Measurements from ENCODE around the gene CCDC159.

CCDC159 gene

DNA sequence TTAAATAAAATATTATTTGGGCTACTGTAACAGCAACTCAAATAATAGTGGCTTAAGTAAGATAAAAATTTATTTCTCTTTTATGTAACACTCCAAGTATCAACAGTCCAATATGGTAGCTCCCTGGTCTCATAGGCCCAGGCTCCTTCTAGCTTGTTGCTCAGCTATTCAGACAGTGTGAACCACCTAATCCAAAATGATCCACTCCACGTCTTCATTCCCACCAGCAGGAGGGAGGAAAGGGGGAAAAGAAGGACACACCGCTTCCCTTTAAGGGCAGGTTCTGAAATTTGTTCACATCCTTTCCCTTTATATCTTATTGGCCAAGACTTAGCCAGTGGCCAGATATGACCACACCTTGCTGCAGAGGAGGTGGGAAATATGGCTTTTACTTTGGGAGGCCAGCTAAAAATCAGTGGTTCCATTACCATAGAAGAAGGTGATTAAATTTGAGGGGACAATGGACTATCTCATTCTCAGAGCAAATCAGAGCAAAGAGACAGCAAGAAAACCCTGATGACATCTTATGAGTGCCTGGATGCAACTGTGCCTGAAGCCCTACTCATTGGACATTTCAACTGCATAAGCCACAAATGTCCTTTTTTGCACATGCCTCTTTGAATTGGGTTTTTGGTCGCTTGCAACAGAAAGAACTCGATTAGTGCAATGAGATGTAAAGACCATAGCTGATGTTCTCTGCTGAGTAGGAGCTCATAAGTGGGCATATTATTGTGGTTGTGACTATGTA, 44.8 kb downstream of the CCDC159 start:
- TF ChIP-seq CEBPB (IDR thresholded peaks at IDR 0.05) (no peak), EP300 (IDR thresholded peaks at IDR 0.05; ENCODE audit: borderline replicate concordance) (no peak), CREB1 (IDR thresholded peaks at IDR 0.05; ENCODE audit: low read depth) (no peak), TAF1 (IDR thresholded peaks at IDR 0.05; ENCODE audit: low read depth) (no peak), EGR1 (IDR thresholded peaks at IDR 0.05) (no peak), TCF12 (IDR thresholded peaks at IDR 0.05; ENCODE audit: low read depth) (no peak), TEAD4 (IDR thresholded peaks at IDR 0.05) (no peak), ZBTB7A (IDR thresholded peaks at IDR 0.05; ENCODE audit: low read depth) (no peak), NFIC (IDR thresholded peaks at IDR 0.05) (no peak), YY1 (IDR thresholded peaks at IDR 0.05; ENCODE audit: low read depth) (no peak), RAD21 (IDR thresholded peaks at IDR 0.05; ENCODE audit: low read depth) (no peak), FOXM1 (IDR thresholded peaks at IDR 0.05; ENCODE audit: borderline replicate concordance, low read depth) (no peak)
- TF ChIP-seq, protein P1, sequence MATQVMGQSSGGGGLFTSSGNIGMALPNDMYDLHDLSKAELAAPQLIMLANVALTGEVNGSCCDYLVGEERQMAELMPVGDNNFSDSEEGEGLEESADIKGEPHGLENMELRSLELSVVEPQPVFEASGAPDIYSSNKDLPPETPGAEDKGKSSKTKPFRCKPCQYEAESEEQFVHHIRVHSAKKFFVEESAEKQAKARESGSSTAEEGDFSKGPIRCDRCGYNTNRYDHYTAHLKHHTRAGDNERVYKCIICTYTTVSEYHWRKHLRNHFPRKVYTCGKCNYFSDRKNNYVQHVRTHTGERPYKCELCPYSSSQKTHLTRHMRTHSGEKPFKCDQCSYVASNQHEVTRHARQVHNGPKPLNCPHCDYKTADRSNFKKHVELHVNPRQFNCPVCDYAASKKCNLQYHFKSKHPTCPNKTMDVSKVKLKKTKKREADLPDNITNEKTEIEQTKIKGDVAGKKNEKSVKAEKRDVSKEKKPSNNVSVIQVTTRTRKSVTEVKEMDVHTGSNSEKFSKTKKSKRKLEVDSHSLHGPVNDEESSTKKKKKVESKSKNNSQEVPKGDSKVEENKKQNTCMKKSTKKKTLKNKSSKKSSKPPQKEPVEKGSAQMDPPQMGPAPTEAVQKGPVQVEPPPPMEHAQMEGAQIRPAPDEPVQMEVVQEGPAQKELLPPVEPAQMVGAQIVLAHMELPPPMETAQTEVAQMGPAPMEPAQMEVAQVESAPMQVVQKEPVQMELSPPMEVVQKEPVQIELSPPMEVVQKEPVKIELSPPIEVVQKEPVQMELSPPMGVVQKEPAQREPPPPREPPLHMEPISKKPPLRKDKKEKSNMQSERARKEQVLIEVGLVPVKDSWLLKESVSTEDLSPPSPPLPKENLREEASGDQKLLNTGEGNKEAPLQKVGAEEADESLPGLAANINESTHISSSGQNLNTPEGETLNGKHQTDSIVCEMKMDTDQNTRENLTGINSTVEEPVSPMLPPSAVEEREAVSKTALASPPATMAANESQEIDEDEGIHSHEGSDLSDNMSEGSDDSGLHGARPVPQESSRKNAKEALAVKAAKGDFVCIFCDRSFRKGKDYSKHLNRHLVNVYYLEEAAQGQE (IDR thresholded peaks at IDR 0.05; ENCODE audit: low read depth): no peak
- TF ChIP-seq, protein P2, sequence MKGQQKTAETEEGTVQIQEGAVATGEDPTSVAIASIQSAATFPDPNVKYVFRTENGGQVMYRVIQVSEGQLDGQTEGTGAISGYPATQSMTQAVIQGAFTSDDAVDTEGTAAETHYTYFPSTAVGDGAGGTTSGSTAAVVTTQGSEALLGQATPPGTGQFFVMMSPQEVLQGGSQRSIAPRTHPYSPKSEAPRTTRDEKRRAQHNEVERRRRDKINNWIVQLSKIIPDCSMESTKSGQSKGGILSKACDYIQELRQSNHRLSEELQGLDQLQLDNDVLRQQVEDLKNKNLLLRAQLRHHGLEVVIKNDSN (IDR thresholded peaks at IDR 0.05): no peak
- TF ChIP-seq, protein P3, sequence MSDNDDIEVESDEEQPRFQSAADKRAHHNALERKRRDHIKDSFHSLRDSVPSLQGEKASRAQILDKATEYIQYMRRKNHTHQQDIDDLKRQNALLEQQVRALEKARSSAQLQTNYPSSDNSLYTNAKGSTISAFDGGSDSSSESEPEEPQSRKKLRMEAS (IDR thresholded peaks at IDR 0.05): no peak

DNA sequence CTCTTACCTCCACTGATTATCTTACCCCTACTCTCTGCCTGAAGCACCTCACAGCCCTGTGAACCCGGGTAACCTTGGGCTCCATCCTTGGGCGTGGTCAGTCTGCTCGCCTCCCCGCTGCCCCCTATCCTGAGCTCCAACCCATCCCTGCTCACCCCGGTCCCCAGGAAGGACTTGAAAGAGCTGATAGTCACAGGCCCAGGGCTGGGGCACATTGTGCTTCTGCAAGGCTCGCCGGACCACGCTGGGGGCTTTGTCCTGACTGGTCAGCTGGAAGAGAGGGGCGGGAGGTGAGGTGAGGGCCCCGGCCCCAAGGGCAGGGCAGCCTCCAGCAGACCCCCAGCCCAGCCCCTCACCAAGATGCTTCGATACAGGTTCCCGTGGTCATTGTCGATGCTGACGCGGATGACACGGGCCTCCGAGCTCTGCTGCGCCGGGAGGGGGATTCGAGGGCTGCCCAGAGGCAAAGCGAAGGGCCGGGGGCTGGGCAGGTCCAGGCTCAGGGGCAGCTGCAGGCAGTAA, 50.8 kb downstream of the CCDC159 start:
- TF ChIP-seq, protein P3 (IDR thresholded peaks at IDR 0.05): no peak
- no peak for TF ChIP-seq TEAD4 (IDR thresholded peaks at IDR 0.05)
- no peak for TF ChIP-seq RAD21 (IDR thresholded peaks at IDR 0.05; ENCODE audit: low read depth)
- no peak for TF ChIP-seq CREB1 (IDR thresholded peaks at IDR 0.05; ENCODE audit: low read depth)
- TF ChIP-seq, protein P2 (IDR thresholded peaks at IDR 0.05): no peak

DNA sequence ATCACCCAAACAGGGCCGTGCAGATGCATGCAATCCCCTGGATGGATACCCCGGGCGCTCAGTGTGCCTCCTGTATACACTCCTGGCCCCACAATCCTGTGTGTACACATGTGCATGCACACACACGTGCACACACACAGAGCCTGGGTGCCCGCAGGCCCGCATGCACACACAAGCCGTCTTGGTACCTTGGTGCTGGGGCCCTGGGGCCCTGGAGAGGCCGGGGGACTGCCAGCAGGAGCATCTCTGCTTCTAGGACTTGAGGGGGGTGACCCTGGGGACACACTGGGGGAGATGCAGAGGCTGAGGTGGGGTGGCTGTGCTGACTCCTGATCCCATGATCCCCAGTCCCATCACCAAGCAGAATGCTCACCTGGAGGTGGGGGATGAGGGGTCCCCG, 53.3 kb downstream of the CCDC159 start:
- TF ChIP-seq, protein P2 (IDR thresholded peaks at IDR 0.05): no peak
- TF ChIP-seq RAD21 (IDR thresholded peaks at IDR 0.05; ENCODE audit: low read depth): no peak
- no peak for TF ChIP-seq ZBTB7A (IDR thresholded peaks at IDR 0.05; ENCODE audit: low read depth)
- no peak for TF ChIP-seq TAF1 (IDR thresholded peaks at IDR 0.05; ENCODE audit: low read depth)
- no peak for TF ChIP-seq YY1 (IDR thresholded peaks at IDR 0.05; ENCODE audit: low read depth)
- no peak for TF ChIP-seq EGR1 (IDR thresholded peaks at IDR 0.05)
- TF ChIP-seq, protein P3 (IDR thresholded peaks at IDR 0.05): no peak
- TF ChIP-seq CEBPB (IDR thresholded peaks at IDR 0.05): no peak
- no peak for TF ChIP-seq TEAD4 (IDR thresholded peaks at IDR 0.05)
- no peak for TF ChIP-seq TCF12 (IDR thresholded peaks at IDR 0.05; ENCODE audit: low read depth)

DNA sequence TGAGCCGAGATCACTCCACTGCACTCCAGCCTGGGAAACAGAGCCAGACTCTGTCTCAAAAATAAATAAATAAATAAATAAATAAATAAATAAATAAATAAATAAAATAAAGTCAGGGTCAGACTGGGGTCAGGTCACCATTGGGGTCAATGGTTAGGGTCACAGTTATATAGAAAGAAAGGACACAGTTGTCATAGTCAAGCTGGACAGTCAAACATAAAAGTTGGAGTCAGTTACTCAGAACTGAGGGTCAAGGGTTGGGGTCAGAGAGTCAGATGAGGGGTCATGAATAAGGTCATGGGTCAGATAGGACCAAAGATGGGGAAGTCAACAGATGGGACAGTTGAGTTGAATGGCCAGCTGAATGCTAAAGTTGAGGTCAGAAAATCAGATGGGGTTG, 54.5 kb downstream of the CCDC159 start:
- TF ChIP-seq TCF12 (IDR thresholded peaks at IDR 0.05; ENCODE audit: low read depth) (no peak), TAF1 (IDR thresholded peaks at IDR 0.05; ENCODE audit: low read depth) (no peak)

DNA sequence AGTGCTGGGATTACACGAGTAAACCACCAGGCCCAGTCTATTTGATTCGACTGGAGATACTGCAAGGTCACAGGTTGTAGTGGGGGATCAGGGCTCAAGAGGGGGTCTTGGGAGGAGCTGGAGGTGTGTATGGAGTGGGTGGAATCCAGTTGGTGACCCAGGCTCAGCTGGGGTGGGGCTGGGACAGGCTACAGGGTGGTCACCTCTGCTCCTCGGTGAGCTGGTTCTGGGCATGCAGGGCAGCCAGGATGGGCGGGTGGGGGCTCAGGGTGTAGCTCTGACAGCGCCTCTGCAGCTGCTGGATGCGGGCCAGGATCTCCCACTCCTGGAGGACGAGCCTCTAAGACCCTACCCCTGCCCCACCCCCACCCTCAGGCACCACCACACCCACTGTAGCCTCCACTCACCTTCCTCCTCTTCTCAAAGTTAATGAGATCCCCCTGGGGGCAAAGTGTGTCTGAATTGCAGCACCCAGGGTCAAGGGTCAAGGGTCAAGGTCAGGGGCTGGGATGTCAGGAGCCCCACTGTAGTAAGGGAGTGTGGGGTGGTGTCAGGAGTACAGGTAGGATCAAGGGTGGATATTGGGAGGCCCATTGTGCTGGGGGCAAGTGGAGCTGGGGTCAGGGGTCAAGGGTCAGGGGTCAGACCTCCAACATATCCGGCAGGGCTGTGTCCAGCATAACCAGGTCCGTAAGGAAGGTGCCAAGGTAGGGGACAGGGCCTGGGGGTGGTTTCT, 55.7 kb downstream of the CCDC159 start:
- TF ChIP-seq, protein P2 (IDR thresholded peaks at IDR 0.05): no peak
- TF ChIP-seq CEBPB (IDR thresholded peaks at IDR 0.05): no peak
- no peak for TF ChIP-seq NFIC (IDR thresholded peaks at IDR 0.05)
- TF ChIP-seq TEAD4 (IDR thresholded peaks at IDR 0.05): no peak
- TF ChIP-seq EP300 (IDR thresholded peaks at IDR 0.05; ENCODE audit: borderline replicate concordance): no peak
- TF ChIP-seq, protein P1 (IDR thresholded peaks at IDR 0.05; ENCODE audit: low read depth): no peak
- no peak for TF ChIP-seq RAD21 (IDR thresholded peaks at IDR 0.05; ENCODE audit: low read depth)
- TF ChIP-seq YY1 (IDR thresholded peaks at IDR 0.05; ENCODE audit: low read depth): no peak
- TF ChIP-seq TCF12 (IDR thresholded peaks at IDR 0.05; ENCODE audit: low read depth): no peak
- TF ChIP-seq CREB1 (IDR thresholded peaks at IDR 0.05; ENCODE audit: low read depth): no peak
- TF ChIP-seq ZBTB7A (IDR thresholded peaks at IDR 0.05; ENCODE audit: low read depth): no peak
- TF ChIP-seq TAF1 (IDR thresholded peaks at IDR 0.05; ENCODE audit: low read depth): no peak
- TF ChIP-seq, protein P3 (IDR thresholded peaks at IDR 0.05): no peak
- no peak for TF ChIP-seq FOXM1 (IDR thresholded peaks at IDR 0.05; ENCODE audit: borderline replicate concordance, low read depth)
- no peak for TF ChIP-seq EGR1 (IDR thresholded peaks at IDR 0.05)
